DOHH2 (cell line): ENCODE results near the gene TMEM256.

Experiments
- CTCF ChIP-seq: fragments of 200-600 bp; sonication (generic); IDR thresholded peaks from one replicate; pipeline ENCODE4 v1.5.1; 2014; ENCODE audit warnings: antibody characterized with exemption, mild to moderate bottlenecking, low read depth, low read length; ENCODE audit not compliant: poor library complexity, severe bottlenecking
- EZH2phosphoT487 ChIP-seq: fragments of 200-600 bp; sonication (generic); IDR thresholded peaks from 2 replicates; pipeline ENCODE4 v1.6.1; 2017; ENCODE audit warnings: borderline replicate concordance, mild to moderate bottlenecking, antibody characterized with exemption, low read length, moderate library complexity, mixed read lengths

- no peak for TF ChIP-seq CTCF
- no peak for TF ChIP-seq EZH2phosphoT487
Observed at GRCh38 chr17:7421186-7421585, 17.3 kb upstream of the TMEM256 start.
